Gastroesophageal sphincter (tissue), 3 donors: ENCODE results near the gene GOLGA6L2.

Source experiments
- CTCF ChIP-seq, 4 experiments: fragments of 200-600 bp in 2 of 4; fragments of 450-650 bp in 2 of 4; sonication (generic) in 1 of 4; IDR thresholded peaks; one replicate each; pipeline ENCODE4 v1.5.1; 2017 to 2019; ENCODE audit warnings: antibody characterized with exemption in 4 of 4, mild to moderate bottlenecking in 2 of 4, moderate library complexity in 2 of 4
- EP300 ChIP-seq: sonication (generic); formaldehyde crosslinking; IDR thresholded peaks from one replicate; pipeline ENCODE4 v1.6.1; 2017; ENCODE audit warnings: antibody characterized with exemption, mild to moderate bottlenecking
- POLR2A ChIP-seq, 2 donors: fragments of 450-650 bp; IDR thresholded peaks; one replicate each; pipeline ENCODE4 v1.6.1; 2017; ENCODE audit warnings: antibody characterized with exemption in 2 of 2, mild to moderate bottlenecking in 2 of 2, moderate library complexity in 1 of 2
- POLR2AphosphoS5 ChIP-seq: sonication (generic); formaldehyde crosslinking; IDR thresholded peaks from one replicate; pipeline ENCODE4 v1.6.1; 2017; ENCODE audit warnings: antibody characterized with exemption

GRCh38 chr15:23457890-23458289, 10.8 kb upstream of the GOLGA6L2 start:
- TF ChIP-seq POLR2AphosphoS5 (no peak), CTCF (IDR thresholded peaks at IDR 0.05) (no peak), EP300 (no peak), POLR2A (IDR thresholded peaks at IDR 0.05) (no peak)
